GM12874 (cell line): ENCODE data around the gene BABAM2.

Experiments
- TF ChIP-seq, protein P1 (sequence below): IDR thresholded peaks from 2 replicates; pipeline ENCODE4 v1.5.1; 2011; ENCODE audit warnings: low read depth, mild to moderate bottlenecking, control low read depth, low read length, moderate library complexity; ENCODE audit not compliant: insufficient read depth

BABAM2 gene

DNA sequence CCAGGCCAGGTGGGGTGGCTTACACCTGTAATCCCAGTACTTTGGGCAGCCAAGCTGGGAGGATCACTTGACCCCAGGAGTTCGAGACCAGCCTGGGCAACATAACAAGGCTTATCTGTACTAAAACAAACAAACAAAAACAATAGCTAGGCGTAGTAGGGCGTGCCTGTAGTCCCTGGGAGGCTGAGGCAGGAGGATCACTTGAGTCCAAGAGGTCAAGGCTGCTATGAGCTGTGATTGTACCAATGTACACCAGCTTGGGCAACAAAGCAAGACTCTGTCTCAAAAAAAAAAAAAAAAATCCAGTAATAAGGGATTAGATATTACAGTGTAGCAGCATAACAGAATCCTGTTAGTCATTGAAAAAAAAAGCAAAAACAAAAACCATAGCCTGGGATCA lies 279.0 kb downstream of the BABAM2 start:
- TF ChIP-seq, protein P1, sequence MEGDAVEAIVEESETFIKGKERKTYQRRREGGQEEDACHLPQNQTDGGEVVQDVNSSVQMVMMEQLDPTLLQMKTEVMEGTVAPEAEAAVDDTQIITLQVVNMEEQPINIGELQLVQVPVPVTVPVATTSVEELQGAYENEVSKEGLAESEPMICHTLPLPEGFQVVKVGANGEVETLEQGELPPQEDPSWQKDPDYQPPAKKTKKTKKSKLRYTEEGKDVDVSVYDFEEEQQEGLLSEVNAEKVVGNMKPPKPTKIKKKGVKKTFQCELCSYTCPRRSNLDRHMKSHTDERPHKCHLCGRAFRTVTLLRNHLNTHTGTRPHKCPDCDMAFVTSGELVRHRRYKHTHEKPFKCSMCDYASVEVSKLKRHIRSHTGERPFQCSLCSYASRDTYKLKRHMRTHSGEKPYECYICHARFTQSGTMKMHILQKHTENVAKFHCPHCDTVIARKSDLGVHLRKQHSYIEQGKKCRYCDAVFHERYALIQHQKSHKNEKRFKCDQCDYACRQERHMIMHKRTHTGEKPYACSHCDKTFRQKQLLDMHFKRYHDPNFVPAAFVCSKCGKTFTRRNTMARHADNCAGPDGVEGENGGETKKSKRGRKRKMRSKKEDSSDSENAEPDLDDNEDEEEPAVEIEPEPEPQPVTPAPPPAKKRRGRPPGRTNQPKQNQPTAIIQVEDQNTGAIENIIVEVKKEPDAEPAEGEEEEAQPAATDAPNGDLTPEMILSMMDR, result no peak

DNA sequence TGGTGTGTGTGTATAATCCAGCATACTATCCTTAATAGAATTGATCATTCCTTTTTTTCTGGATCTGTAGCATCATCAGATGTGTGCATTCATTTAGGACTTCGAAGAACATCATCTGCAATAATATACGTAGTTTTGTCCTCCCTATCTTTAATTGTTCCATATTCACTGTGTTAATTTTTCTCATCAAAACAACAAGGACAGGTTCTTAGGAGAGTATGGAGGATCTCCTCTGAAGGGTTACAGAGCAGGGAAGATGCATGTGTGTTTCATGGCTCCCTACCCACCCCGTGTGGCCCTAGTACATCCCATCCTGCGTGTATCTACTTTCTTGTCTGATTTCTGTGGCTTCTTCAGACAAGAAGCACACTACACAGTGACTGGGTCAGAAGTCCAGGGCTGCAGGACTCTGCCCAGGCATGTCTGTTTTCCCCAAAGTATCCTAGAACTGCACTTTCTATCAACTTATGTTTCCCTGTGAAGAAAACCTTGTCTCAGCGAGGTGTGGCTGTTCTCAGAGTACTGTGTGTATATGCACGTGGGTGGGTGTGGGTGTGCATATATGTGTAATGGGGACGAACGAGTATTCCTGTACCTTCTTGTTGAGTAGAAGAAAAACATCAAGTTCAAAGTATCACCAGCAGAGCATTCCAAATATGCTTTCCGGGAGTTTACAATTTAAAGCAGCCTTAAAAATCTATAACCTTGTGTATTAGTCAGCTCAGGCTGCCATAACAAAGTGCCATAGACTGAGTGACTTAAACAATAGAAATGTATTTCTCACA lies 281.8 kb downstream of the BABAM2 start:
- TF ChIP-seq, protein P1, result no peak

- TF ChIP-seq, protein P1, result no peak
Observed at GRCh38 chr2:28173377-28173776, 282.8 kb downstream of the BABAM2 start.

- TF ChIP-seq, protein P1, result no peak
Observed at GRCh38 chr2:28174211-28174610, 283.7 kb downstream of the BABAM2 start.

- TF ChIP-seq, protein P1, result no peak
Observed at GRCh38 chr2:28175028-28175427, 284.5 kb downstream of the BABAM2 start.

DNA sequence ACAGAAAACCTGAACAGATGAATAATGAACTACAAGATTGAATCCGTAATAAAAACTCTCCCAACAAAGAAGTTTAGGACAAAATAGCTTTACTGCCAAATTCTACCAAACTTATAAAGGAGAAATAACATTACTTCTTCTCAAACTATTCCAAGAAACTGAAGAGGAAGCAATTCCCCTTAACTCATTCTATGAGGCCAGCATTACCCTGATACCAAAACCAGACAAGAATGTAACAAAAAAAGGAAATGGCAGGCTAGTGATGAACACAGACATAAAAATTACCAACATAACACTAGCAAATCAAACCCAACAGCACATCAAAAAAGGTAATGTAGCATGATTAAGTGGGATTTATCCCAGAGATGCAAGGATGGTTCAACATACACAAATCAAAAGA lies 288.4 kb downstream of the BABAM2 start:
- TF ChIP-seq, protein P1, result no peak

GRCh38 chr2:28181801-28182200 lies 291.3 kb downstream of the BABAM2 start:
- TF ChIP-seq, protein P1, result no peak
